Tibial nerve (tissue), 4 donors: ENCODE measurements around the gene MAGI1.

ENCODE experiments used
- EP300 ChIP-seq, 2 donors: sonication (generic); formaldehyde crosslinking; IDR thresholded peaks; one replicate each; pipeline ENCODE4 v1.6.1; 2017; ENCODE audit warnings: antibody characterized with exemption in 2 of 2, mild to moderate bottlenecking in 1 of 2
- POLR2A ChIP-seq, 2 donors: fragments of 450-650 bp; IDR thresholded peaks; one replicate each; pipeline ENCODE4 v1.6.1; 2017; ENCODE audit warnings: antibody characterized with exemption in 2 of 2, mild to moderate bottlenecking in 2 of 2, moderate library complexity in 2 of 2
- TF ChIP-seq, protein P1 (sequence below), 5 experiments: fragments of 200-600 bp in 3 of 5; fragments of 450-650 bp in 2 of 5; sonication (generic) in 3 of 5; IDR thresholded peaks; one replicate each; pipeline ENCODE4 v1.5.1; 2016 to 2019; ENCODE audit warnings: antibody characterized with exemption in 5 of 5, mild to moderate bottlenecking in 3 of 5, moderate library complexity in 2 of 5

DNA sequence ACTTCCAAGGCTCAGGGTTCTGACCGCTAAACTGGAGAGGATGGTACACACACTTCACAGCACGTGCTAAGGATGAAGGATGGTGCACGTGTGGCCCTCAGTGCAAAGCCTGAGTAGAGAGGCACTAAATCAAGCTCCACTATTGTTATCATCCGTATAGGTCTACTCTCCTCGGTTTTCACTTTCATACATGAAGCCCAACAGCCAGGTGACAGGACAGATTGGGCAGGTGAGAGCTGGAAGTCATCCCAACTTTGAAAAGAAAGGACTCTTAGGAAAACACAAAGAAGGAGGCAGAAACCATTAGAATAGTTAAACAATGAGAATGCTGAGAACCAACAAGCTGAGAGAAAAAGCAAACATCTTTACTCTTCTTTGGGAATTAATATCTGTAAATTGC lies 21.1 kb downstream of the MAGI1 start:
- TF ChIP-seq, protein P1, sequence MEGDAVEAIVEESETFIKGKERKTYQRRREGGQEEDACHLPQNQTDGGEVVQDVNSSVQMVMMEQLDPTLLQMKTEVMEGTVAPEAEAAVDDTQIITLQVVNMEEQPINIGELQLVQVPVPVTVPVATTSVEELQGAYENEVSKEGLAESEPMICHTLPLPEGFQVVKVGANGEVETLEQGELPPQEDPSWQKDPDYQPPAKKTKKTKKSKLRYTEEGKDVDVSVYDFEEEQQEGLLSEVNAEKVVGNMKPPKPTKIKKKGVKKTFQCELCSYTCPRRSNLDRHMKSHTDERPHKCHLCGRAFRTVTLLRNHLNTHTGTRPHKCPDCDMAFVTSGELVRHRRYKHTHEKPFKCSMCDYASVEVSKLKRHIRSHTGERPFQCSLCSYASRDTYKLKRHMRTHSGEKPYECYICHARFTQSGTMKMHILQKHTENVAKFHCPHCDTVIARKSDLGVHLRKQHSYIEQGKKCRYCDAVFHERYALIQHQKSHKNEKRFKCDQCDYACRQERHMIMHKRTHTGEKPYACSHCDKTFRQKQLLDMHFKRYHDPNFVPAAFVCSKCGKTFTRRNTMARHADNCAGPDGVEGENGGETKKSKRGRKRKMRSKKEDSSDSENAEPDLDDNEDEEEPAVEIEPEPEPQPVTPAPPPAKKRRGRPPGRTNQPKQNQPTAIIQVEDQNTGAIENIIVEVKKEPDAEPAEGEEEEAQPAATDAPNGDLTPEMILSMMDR (IDR thresholded peaks at IDR 0.05) = no peak
- TF ChIP-seq EP300 (IDR thresholded peaks at IDR 0.05) (no peak), POLR2A (IDR thresholded peaks at IDR 0.05) (no peak)
